DOHH2 (cell line): ENCODE data around the gene PDE6B.

Experiments used
- CTCF ChIP-seq: fragments of 200-600 bp; sonication (generic); IDR thresholded peaks from one replicate; pipeline ENCODE4 v1.5.1; 2014; ENCODE audit warnings: antibody characterized with exemption, mild to moderate bottlenecking, low read depth, low read length; ENCODE audit not compliant: poor library complexity, severe bottlenecking
- EZH2phosphoT487 ChIP-seq: fragments of 200-600 bp; sonication (generic); IDR thresholded peaks from 2 replicates; pipeline ENCODE4 v1.6.1; 2017; ENCODE audit warnings: borderline replicate concordance, mild to moderate bottlenecking, antibody characterized with exemption, low read length, moderate library complexity, mixed read lengths

GRCh38 chr4:699816-700580, 74.6 kb downstream of the PDE6B start:
- no peak for TF ChIP-seq CTCF
- no peak for TF ChIP-seq EZH2phosphoT487
